ENCODE results near the gene PITX1.

PITX1 gene

DNA sequence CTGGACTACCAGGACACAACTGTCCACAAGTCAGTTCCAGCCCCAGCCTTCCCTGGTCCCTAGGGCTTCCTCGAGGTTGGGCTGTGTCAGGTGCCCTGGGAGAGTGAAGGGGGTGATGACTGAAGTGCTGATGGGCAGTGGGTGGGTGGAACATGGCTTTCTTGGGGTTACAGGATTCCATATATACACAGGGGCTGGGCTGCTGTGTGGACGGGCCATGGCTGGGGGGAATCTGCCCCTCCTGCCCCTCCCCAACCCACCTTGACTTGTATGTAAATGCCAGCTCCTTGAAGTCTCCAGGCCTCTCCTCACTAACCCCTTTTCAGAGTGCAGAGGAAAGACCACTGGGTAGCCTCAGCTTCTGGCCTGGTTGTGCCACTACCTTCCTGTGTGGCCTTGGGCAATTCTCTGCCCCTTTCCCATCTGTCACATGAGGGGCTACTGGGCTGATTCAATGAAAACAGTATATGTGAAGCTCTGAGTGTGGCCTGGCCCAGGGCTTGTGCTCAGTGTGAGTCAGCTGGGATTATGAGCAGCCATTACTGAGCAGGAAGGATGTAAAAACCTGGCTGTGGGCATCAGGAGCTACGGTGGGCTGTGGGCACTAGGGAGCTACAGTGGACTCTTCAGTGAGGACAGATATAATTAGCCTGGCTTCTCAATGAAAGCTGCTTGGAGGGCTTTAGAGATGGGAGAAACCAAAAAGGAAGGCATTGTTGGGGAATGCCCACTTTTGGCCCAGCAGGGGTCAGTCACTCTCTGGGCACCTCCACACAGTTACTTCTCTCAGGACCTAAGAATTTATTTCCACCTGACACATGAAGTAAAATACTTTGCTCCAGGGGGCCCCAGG is 23.3 kb downstream of the PITX1 start:
- H3K27ac ChIP-seq = no peak overlapping the region
- TF ChIP-seq, protein P1, sequence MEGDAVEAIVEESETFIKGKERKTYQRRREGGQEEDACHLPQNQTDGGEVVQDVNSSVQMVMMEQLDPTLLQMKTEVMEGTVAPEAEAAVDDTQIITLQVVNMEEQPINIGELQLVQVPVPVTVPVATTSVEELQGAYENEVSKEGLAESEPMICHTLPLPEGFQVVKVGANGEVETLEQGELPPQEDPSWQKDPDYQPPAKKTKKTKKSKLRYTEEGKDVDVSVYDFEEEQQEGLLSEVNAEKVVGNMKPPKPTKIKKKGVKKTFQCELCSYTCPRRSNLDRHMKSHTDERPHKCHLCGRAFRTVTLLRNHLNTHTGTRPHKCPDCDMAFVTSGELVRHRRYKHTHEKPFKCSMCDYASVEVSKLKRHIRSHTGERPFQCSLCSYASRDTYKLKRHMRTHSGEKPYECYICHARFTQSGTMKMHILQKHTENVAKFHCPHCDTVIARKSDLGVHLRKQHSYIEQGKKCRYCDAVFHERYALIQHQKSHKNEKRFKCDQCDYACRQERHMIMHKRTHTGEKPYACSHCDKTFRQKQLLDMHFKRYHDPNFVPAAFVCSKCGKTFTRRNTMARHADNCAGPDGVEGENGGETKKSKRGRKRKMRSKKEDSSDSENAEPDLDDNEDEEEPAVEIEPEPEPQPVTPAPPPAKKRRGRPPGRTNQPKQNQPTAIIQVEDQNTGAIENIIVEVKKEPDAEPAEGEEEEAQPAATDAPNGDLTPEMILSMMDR (conservative IDR thresholded peaks at IDR 0.05) = no peak

DNA sequence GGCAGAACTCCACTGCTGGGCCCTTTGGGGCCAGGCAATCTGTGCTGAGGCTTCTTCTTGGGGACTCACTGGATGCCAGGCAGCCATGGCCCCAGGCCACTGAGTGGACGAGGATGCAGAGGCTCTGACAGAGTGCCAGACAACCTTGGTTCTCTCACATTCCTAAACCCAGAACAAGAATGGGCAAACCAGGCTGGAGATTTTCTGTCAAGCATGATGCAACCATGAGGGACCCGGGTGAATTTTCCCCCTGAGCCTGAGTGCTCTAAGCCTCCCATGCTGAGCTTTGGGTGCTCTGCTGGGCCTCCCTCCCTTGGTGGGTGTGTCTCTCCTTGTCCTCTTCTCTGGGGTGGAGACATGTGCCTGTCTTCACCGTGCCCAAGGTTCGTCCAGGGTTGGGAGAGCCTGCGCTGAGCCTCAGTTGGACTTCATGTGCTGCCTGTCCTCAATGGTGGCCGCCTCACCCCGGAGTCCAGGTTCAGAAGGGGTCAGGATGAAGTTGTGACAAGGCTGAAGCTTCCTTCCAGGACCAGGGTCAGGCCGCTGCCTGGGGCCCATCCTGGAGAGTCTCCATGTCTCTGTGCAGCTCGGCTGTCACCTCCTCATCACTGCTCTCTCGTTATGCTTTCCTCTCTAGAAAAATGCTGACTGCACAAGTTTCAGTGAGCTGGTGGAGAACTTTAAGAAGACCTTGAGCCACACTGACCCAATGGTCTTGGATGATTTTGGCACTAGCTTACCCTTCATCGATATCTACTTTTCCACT is 24.1 kb downstream of the PITX1 start:
- H3K27ac ChIP-seq = no peak overlapping the region
- TF ChIP-seq, protein P1 (conservative IDR thresholded peaks at IDR 0.05) = no peak

DNA sequence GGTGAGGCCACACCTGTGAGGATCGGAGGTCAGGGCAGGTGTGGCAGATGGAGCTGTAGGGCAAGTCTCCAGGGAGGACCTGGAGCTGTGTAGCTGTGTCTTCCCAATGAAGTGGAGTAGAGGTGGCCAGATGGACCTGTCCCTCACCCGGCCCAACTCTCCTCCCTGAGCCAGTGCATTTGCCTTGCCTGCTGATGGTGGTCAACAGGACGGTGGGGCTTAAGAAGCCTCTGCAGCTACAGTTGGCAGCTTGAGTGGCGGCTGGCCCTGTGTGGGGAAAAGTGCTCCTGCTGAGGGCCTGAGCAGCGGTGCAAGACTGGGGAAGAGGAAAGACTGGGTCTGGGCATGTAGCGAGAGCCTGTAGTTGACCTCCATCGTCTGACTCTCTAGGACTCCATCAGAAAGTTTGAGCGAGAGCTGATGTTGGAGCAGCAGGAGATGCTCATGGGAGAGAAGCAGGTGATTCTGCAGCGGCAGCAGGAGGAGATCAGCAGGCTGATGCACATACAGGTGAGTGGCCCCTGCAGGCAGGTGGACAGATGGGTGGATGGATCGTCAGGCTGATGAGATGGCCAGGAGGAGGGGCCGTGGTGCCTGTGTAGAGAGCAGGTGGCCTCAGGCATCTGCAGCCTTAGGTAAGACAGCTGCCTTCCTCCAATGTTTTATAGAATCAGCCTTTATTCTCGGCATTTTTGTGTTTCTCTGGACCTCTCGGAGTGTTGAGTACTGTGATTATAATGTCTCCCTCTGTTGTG is 24.9 kb downstream of the PITX1 start:
- H3K27ac ChIP-seq = no peak overlapping the region
- TF ChIP-seq, protein P1 (conservative IDR thresholded peaks at IDR 0.05) = no peak

DNA sequence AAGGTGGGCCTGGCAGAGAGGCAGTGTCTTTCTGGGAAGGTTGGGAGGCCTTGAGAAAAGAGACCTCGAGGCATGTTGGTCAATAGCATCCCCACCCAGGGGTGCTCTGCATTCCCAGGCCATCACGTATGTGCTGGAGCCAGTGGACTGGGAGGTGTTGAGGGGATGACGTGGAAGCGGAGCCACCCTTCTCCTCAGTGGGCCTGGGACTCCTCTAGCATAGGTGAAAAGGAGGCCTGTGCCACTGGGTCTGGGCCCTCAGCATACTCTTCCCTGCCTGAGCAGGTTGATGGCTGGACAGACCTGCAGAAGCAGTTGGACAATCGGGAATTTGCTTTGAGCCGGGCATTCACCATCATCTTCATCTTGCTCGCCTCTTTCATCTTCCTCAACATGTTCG is 25.5 kb downstream of the PITX1 start:
- TF ChIP-seq, protein P1 (conservative IDR thresholded peaks at IDR 0.05) = no peak
- H3K27ac ChIP-seq = no peak overlapping the region

DNA sequence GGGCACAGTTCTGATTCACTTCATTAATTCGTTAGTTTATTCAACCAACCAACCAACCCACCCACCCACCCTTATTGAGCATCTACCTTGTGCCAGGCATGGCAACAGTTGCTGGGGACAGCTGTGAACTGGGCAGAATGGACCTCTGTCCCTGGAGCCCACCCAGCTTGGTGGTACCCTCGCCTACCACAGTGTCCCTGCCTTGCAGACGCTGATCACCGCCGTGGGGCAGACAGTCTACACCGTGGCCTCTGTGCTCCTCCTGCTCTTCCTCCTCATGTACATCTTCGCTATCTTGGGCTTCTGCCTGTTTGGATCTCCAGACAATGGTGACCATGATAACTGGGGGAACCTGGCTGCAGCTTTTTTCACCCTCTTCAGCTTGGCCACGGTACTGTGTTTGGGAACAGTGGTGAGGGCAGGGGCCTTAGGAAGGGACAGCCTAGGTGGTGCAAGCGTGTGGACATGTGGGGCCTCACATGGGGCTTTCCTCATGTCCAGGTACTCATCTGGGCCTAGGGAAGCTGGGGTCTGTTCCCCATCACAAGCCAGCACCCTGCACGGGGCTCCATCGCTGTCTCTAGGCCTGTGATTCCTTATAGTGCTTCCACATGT is 26.2 kb downstream of the PITX1 start:
- TF ChIP-seq, protein P1 (conservative IDR thresholded peaks at IDR 0.05) = no peak
- H3K27ac ChIP-seq = no peak overlapping the region

DNA sequence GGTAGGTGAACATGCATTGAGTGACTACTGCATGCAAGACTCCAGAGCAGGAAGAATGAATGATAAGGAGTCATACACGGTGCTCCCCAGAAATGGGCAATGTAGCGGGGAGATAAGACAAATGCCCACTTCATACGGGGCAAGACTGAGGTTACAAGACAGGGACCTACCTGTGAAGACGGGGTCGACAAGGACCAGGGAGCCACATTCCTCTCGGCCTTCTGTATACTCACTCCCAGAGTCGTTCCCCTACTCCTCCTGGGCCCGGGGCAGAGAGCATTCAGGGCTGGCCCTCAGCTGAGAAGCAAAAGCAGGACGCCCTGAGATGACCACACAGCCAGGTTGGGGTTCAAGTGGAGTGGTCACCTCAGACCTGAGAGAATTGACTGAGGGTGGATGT is 26.7 kb downstream of the PITX1 start:
- TF ChIP-seq, protein P1 (conservative IDR thresholded peaks at IDR 0.05) = no peak
- no peak overlapping the region for H3K27ac ChIP-seq

Data from VCaP (cell line).